ENCODE results near the gene EFCAB3.
"Not testable (repeated sequence)": the region's sequence is repeated elsewhere in the genome, so short reads cannot be mapped to it uniquely, and the experiment has no call there.

EFCAB3 gene

DNA sequence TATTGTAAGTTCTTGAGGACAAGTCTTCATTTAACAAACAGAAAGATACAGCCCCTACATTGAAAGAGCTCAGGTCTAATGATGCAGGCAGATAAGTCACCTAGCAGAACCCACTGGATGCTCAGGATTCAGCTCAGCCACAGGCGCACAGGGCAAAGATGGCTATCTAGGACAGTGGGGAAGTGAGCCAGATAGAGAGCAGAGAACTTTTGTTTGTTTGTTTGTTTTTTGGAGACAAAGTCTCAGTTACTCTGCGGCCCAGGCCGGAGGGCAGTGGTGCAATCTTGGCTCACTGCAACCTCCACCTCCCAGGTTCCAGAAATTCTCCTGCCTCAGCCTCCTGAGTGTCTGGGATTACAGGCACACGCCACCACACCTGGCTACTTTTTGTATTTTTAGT is 63.7 kb downstream of the EFCAB3 start:
- no peak for DNase-seq (ENCODE audit: low read depth)
- TF ChIP-seq, protein P1, sequence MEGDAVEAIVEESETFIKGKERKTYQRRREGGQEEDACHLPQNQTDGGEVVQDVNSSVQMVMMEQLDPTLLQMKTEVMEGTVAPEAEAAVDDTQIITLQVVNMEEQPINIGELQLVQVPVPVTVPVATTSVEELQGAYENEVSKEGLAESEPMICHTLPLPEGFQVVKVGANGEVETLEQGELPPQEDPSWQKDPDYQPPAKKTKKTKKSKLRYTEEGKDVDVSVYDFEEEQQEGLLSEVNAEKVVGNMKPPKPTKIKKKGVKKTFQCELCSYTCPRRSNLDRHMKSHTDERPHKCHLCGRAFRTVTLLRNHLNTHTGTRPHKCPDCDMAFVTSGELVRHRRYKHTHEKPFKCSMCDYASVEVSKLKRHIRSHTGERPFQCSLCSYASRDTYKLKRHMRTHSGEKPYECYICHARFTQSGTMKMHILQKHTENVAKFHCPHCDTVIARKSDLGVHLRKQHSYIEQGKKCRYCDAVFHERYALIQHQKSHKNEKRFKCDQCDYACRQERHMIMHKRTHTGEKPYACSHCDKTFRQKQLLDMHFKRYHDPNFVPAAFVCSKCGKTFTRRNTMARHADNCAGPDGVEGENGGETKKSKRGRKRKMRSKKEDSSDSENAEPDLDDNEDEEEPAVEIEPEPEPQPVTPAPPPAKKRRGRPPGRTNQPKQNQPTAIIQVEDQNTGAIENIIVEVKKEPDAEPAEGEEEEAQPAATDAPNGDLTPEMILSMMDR (IDR thresholded peaks at IDR 0.05; ENCODE audit: low read depth, low read length), result no peak
- TF ChIP-seq, protein P2, sequence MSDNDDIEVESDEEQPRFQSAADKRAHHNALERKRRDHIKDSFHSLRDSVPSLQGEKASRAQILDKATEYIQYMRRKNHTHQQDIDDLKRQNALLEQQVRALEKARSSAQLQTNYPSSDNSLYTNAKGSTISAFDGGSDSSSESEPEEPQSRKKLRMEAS (IDR thresholded peaks at IDR 0.05; ENCODE audit: low read depth, low read length), result no peak
- TF ChIP-seq MYC (IDR thresholded peaks at IDR 0.05; ENCODE audit: low read depth, low read length) (no peak), POLR2A (IDR thresholded peaks at IDR 0.05; ENCODE audit: extremely low read depth, insufficient read length) (no peak)
- no peak overlapping the region for H3K4me3 ChIP-seq (ENCODE audit: low read depth, low read length)

DNA sequence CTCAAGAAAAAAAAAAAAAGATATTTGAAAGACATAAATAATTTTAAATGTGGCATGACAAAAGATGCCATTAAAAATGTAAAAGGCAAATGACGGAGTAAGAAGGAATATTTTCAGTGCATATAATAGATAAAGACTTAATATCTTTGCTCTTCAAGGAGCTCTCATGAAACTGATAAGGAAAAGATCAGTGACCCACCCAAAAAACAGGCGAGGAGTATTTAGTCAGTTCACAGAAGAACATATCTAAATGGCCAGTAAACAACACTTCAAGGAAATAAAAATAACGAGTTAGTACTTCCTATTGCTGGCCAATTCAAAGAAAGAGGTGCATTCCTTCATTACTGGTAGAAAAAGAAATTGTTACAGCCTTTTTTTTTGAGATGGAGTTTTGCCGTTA is 65.4 kb downstream of the EFCAB3 start:
- not testable (repeated sequence) for H3K4me3 ChIP-seq (ENCODE audit: low read depth, low read length); DNase-seq (ENCODE audit: low read depth)

DNA sequence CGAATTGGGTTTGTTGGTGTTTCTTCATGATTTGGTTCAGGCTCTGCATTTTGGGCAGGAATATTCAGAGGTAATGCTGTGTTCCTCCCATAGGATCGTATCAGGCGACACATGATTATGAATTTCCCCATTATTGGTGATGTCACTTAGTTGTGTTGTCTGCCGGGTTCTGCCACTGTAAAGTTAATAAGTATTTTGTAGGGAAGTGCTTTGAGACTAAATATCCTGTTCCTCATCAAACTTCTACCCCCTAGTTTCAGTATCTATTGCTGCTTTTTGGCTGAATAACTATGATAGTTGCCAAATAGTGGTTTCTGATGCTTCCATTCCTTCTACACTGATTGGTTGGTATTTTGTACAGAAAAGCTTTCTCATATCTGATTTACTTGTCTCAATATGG is 71.8 kb downstream of the EFCAB3 start:
- DNase-seq (ENCODE audit: low read depth); H3K4me3 ChIP-seq (ENCODE audit: low read depth, low read length): not testable (repeated sequence)

DNA sequence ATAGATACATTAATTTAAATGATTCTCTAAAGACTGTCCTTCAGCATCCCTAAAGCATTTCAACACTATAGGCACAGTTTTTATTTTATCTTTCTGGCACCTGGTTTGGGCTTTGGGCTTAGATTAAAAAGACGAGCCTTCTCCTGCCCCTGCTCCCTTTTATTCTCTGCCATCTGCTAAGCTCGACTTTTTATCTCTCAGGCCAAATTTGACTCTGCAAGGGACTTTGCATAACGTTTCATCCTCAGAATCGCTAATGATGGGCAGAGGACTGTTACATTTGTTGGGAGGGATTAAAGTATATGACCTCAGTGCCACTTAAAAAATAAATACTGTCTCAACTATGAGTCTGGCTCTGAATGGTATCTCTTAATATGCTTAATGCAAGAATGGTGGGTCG is 72.7 kb downstream of the EFCAB3 start:
- not testable (repeated sequence) for DNase-seq (ENCODE audit: low read depth); H3K4me3 ChIP-seq (ENCODE audit: low read depth, low read length)

DNA sequence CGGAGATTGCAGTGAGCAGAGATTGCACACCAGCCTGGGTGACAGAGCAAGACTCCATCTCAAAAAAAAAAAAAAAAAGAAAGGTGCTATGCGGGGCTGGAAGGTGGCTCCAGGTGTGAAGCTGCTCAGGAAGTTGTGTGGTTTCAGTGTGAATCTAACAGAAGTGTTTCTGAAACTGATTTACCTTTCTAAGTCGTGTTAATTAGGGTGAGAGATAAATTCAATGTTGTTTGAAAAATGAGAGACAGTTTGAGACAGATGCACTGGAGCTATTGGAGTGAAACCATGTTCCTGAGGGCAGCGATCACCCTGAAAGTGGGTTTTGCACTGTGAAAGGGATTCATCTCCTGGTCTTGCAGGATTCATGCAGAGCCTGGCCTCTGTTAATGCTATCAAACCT is 73.3 kb downstream of the EFCAB3 start:
- not testable (repeated sequence) for H3K4me3 ChIP-seq (ENCODE audit: low read depth, low read length)

DNA sequence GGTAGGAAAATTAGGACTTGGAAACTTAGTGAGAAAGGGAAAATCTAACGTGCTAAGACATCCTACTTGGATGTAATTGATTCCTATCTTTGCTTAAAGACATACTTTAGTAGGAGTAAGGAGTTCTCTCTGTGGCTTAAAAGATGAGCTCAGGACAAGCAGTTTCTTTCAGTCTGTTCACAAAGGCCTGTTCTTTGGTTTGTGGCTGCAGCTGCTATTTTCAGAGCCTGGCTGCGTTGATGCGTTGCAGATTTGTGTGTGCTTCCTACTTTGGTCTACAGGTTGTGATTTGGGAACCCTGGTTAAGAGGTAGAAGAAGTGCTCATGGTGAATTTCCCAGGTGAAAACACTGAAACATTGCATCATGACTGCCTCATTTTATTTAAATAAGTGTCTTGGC is 73.8 kb downstream of the EFCAB3 start:
- not testable (repeated sequence) for H3K4me3 ChIP-seq (ENCODE audit: low read depth, low read length); DNase-seq (ENCODE audit: low read depth)

More for the DNA sequence above, 73.3 kb downstream of the EFCAB3 start:
- not testable (repeated sequence) for DNase-seq (ENCODE audit: low read depth)

- H3K4me3 ChIP-seq (ENCODE audit: low read depth, low read length), result no peak overlapping the region
- TF ChIP-seq, protein P1 (IDR thresholded peaks at IDR 0.05; ENCODE audit: low read depth, low read length), result no peak
- TF ChIP-seq MYC (IDR thresholded peaks at IDR 0.05; ENCODE audit: low read depth, low read length), result no peak
- TF ChIP-seq, protein P2 (IDR thresholded peaks at IDR 0.05; ENCODE audit: low read depth, low read length), result no peak
- no peak for TF ChIP-seq POLR2A (IDR thresholded peaks at IDR 0.05; ENCODE audit: extremely low read depth, insufficient read length)
- DNase-seq (ENCODE audit: low read depth), result no peak
Observed at GRCh38 chr17:62456016-62456415, 75.7 kb downstream of the EFCAB3 start.

DNA sequence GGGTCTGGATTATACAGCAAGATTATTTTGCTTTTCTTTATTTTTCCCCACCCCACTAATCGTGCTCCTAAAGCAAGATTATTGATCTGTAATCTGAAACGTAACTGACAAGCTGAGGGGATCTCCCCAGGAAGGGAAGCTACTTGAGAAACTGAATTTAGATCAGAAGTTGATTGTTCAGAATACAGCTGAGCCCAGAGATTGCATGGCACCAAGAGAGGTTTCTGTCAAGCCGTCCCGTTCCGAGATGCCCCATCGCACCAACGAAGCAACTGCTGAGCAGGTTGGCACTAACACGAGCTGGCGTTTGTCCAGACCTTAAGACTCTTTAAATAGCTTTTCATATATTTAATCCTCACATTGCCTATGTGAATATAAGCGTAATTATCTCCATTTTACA is 78.1 kb downstream of the EFCAB3 start:
- not testable (repeated sequence) for H3K4me3 ChIP-seq (ENCODE audit: low read depth, low read length); DNase-seq (ENCODE audit: low read depth)

DNA sequence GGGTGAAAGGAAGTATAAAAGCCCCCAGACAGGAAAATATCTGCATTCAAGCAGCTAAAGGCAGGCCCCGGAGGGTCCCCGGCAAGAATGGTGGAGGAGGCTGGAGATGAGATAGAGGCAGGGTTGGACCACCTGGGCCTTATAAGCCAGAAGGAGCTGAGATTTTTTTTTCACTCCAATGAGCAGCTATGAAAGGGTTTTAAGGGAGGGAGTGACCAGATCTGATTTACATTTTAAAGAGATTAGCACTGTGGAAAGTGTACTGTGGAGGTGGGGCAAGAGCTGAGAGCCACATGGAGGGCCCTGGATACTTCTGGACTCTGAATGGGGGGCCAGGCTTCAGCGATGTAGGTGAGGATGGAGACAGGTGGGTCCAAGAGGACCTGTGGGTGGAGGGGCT is 84.1 kb downstream of the EFCAB3 start:
- not testable (repeated sequence) for DNase-seq (ENCODE audit: low read depth); H3K4me3 ChIP-seq (ENCODE audit: low read depth, low read length)

DNA sequence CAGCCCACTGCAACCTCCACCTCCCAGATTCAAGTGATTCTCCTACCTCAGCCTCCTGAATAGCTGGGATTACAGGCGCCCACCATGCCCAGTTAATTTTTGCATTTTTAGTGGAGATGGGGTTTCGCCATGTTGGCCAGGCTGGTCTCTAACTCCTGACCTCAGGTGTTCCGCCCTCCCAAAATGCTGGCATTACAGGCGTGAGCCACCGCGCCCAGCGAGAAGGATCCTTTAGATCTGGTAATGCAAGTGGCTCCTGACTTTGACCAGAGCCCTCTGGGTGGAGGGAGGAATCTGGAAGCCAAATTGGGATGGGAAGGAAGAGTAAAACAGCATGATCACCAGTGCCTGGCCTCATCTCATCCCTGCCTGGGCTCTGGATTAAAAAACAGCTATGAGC is 84.9 kb downstream of the EFCAB3 start:
- not testable (repeated sequence) for H3K4me3 ChIP-seq (ENCODE audit: low read depth, low read length); DNase-seq (ENCODE audit: low read depth)

Data from NB4 (cell line).